Measurements from ENCODE around the gene SMARCAL1.

GRCh38 chr2:216441308-216442010, 29.2 kb downstream of the SMARCAL1 start:
- TF ChIP-seq CTCF (IDR thresholded peaks at IDR 0.05) (no peak), POLR2A (IDR thresholded peaks at IDR 0.05) (no peak)
